A673 (cell line): ENCODE data around the gene MEN1. TPM values are rescaled to one million over a fixed set of nuclear protein-coding genes. Genes with fewer than 3 reads are reported as not detected.
A peak's percentile ranks its signal among the peaks of the same experiment; 100 is the strongest.

ENCODE experiments used
- BruUV-seq: library from RNA; stranded (reverse); fragments of 400-500 nt; replicated peaks from 2 replicates; lab custom pipeline; 2021; lab: Mats Ljungman, UMichigan
- CTCF ChIA-PET: fragments of 300-600 bp; sonication (Branson Sonifier 250); formaldehyde crosslinking; loops from one replicate; lab custom pipeline; 2022; ENCODE audit warnings: antibody characterized with exemption; lab: Charles Lee
- POLR2A ChIA-PET: fragments of 300-600 bp; sonication (Branson Sonifier 250); formaldehyde crosslinking; loops from one replicate; lab custom pipeline; 2022; ENCODE audit warnings: antibody characterized with exemption; ENCODE audit not compliant: low non-redundant PET; lab: Charles Lee
- DNase-seq: peaks from one replicate; pipeline ENCODE4 v3.0.0-alpha.2; 2015; ENCODE audit warnings: low spot score
- H3K27ac ChIP-seq: fragments of 200-600 bp; sonication (generic); 2 replicates; pipeline ENCODE4 v1.5.1; 2016; ENCODE audit warnings: mixed run types, low read depth, mild to moderate bottlenecking, mixed read lengths, antibody characterized with exemption, low read length; ENCODE audit not compliant: poor library complexity, severe bottlenecking
- H3K27me3 ChIP-seq: fragments of 200-600 bp; sonication (generic); replicated peaks from 2 replicates; pipeline ENCODE4 v1.6.1; 2017; ENCODE audit warnings: mixed run types, low read depth, mild to moderate bottlenecking, mixed read lengths, antibody characterized with exemption, low read length; ENCODE audit not compliant: insufficient read depth, poor library complexity
- H3K36me3 ChIP-seq: fragments of 200-600 bp; sonication (generic); 2 replicates; pipeline ENCODE4 v1.6.1; 2016; ENCODE audit warnings: mixed run types, mild to moderate bottlenecking, mixed read lengths, antibody characterized with exemption, low read length; ENCODE audit not compliant: insufficient read depth, poor library complexity, severe bottlenecking
- H3K4me1 ChIP-seq: fragments of 200-600 bp; sonication (generic); 2 replicates; pipeline ENCODE4 v1.6.1; 2017; ENCODE audit warnings: mixed run types, mild to moderate bottlenecking, mixed read lengths, antibody characterized with exemption, low read length; ENCODE audit not compliant: insufficient read depth, poor library complexity, severe bottlenecking
- H3K4me3 ChIP-seq: fragments of 200-600 bp; sonication (generic); 2 replicates; pipeline ENCODE4 v1.5.1; 2016; ENCODE audit warnings: low read depth, mixed run types, mild to moderate bottlenecking, mixed read lengths, low read length; ENCODE audit not compliant: poor library complexity, severe bottlenecking
- H3K9me3 ChIP-seq: fragments of 200-600 bp; sonication (generic); 2 replicates; pipeline ENCODE4 v1.6.1; 2016; ENCODE audit warnings: mixed run types, low read depth, mild to moderate bottlenecking, mixed read lengths, antibody characterized with exemption, low read length; ENCODE audit not compliant: poor library complexity, severe bottlenecking
- CTCF ChIP-seq: fragments of 300-800, 200-600 bp; sonication (generic); conservative IDR thresholded peaks from 2 replicates; pipeline ENCODE4 v1.5.1; 2017; ENCODE audit warnings: low read depth, mild to moderate bottlenecking, antibody characterized with exemption, low read length, moderate library complexity, mixed read lengths
- EZH2 ChIP-seq: fragments of 200-600 bp; sonication (generic); IDR thresholded peaks from 2 replicates; pipeline ENCODE4 v1.6.1; 2017; ENCODE audit warnings: borderline replicate concordance, low read depth, mild to moderate bottlenecking, mixed read lengths, antibody characterized with exemption, low read length; ENCODE audit not compliant: poor library complexity, severe bottlenecking
- intact Hi-C: fragments of 100-400 bp; cut with micrococcal nuclease; formaldehyde crosslinking; loops from one replicate; pipeline ENCODE4 v1.10.0; 2022; ENCODE audit not compliant: unreplicated experiment
- total RNA-seq: library from RNA; stranded (reverse); gene quantifications from 2 replicates; pipeline ENCODE4 v1.2.3, GENCODE V29; 2021

Gene MEN1
- total RNA-seq, 1 experiment from 2014 or later: 45.7 TPM

GRCh38 chr11:64766881-64767280 lies 43.5 kb downstream of the MEN1 start:
- no peak overlapping the region for H3K27ac ChIP-seq
- H3K4me3 ChIP-seq: no peak overlapping the region
- no peaks in the 10 kb centered on the region for H3K9me3 ChIP-seq
- no peak for DNase-seq
- H3K4me1 ChIP-seq: peaks cover 37% of the 10 kb centered on the region
- CTCF ChIA-PET: no interaction called here
- BruUV-seq: no TSS peak
- TF ChIP-seq EZH2: no peak
- no peak for TF ChIP-seq CTCF
- intact Hi-C loops: no loop called here
- POLR2A ChIA-PET: no interaction called here
- peaks cover 95% of the 10 kb centered on the region for H3K36me3 ChIP-seq
- no peaks in the 10 kb centered on the region for H3K27me3 ChIP-seq

GRCh38 chr11:64765851-64766665 lies 44.3 kb downstream of the MEN1 start:
- H3K27ac ChIP-seq: no peak overlapping the region
- no peaks in the 10 kb centered on the region for H3K27me3 ChIP-seq
- intact Hi-C loops: no loop called here
- CTCF ChIA-PET: no interaction called here
- peaks cover 87% of the 10 kb centered on the region for H3K36me3 ChIP-seq
- POLR2A ChIA-PET: no interaction called here
- TF ChIP-seq EZH2: no peak
- TF ChIP-seq CTCF: no peak
- H3K4me3 ChIP-seq: no peak overlapping the region
- H3K4me1 ChIP-seq: peaks cover 37% of the 10 kb centered on the region
- BruUV-seq: no TSS peak
- DNase-seq: no peak
- no peaks in the 10 kb centered on the region for H3K9me3 ChIP-seq

GRCh38 chr11:64765291-64765850 lies 45.0 kb downstream of the MEN1 start:
- Histone ChIP-seq H3K9me3 (no peaks in the 10 kb centered on the region), H3K27ac (no peak overlapping the region), H3K27me3 (no peaks in the 10 kb centered on the region), H3K4me1 (peaks cover 37% of the 10 kb centered on the region), H3K4me3 (no peak overlapping the region), H3K36me3 (peaks cover 80% of the 10 kb centered on the region)
- TF ChIP-seq EZH2 (no peak), CTCF (peak; percentile 52)
- POLR2A ChIA-PET: no interaction called here
- intact Hi-C loops: no loop called here
- DNase-seq: no peak
- CTCF ChIA-PET: no interaction called here
- no TSS peak for BruUV-seq
